GM12874 (cell line): ENCODE results near the gene RNH1.

Experiments
- CTCF ChIP-seq: IDR thresholded peaks from 2 replicates; pipeline ENCODE4 v1.5.1; 2011; ENCODE audit warnings: low read depth, mild to moderate bottlenecking, control low read depth, low read length, moderate library complexity; ENCODE audit not compliant: insufficient read depth

The RNH1 gene

GRCh38 chr11:455566-456147, 51.4 kb downstream of the RNH1 start:
- TF ChIP-seq CTCF: no peak

- no peak for TF ChIP-seq CTCF
Observed at GRCh38 chr11:454801-455565, 52.1 kb downstream of the RNH1 start.

- no peak for TF ChIP-seq CTCF
Observed at GRCh38 chr11:454043-454442, 53.0 kb downstream of the RNH1 start.

GRCh38 chr11:453564-453963, 53.5 kb downstream of the RNH1 start:
- no peak for TF ChIP-seq CTCF

GRCh38 chr11:452916-453527, 54.0 kb downstream of the RNH1 start:
- TF ChIP-seq CTCF: no peak

GRCh38 chr11:452203-452744, 54.8 kb downstream of the RNH1 start:
- no peak for TF ChIP-seq CTCF

GRCh38 chr11:451738-452137, 55.3 kb downstream of the RNH1 start:
- no peak for TF ChIP-seq CTCF
